WTC11 (cell line): ENCODE data around the gene RNF115. TPM values are rescaled to one million over a fixed set of nuclear protein-coding genes. Genes with fewer than 3 reads are reported as not detected.

Experiments used
- ATAC-seq: fragments of 200-7000 bp; cut with Tn5 transposase; 2 replicates; pipeline ENCODE4 v1.10.0; 2021; ENCODE audit warnings: mild to moderate bottlenecking, moderate library complexity
- CTCF ChIA-PET: fragments of 300-600 bp; sonication (Branson Sonifier 250); formaldehyde crosslinking; loops from one replicate; lab custom pipeline; 2021; ENCODE audit warnings: antibody characterized with exemption; lab: Charles Lee
- POLR2A ChIA-PET: fragments of 350-600 bp; sonication (Branson Sonifier 250); formaldehyde crosslinking; loops from one replicate; lab custom pipeline; 2021; ENCODE audit warnings: antibody characterized with exemption; lab: Charles Lee
- DNase-seq: peaks from one replicate; pipeline ENCODE4 v3.0.0; 2021; ENCODE audit warnings: low spot score
- H3K27ac Mint-ChIP-seq: 2 replicates; pipeline ENCODE4 v1.8.0; 2021; ENCODE audit warnings: mixed read lengths
- H3K27me3 Mint-ChIP-seq: 2 replicates; pipeline ENCODE4 v1.8.0; 2021; ENCODE audit warnings: low read depth, mild to moderate bottlenecking, moderate library complexity, mixed read lengths
- H3K36me3 Mint-ChIP-seq: 2 replicates; pipeline ENCODE4 v1.8.0; 2021; ENCODE audit warnings: mixed read lengths
- H3K4me1 Mint-ChIP-seq: 2 replicates; pipeline ENCODE4 v1.8.0; 2022; ENCODE audit warnings: mixed read lengths
- H3K4me3 Mint-ChIP-seq: 2 replicates; pipeline ENCODE4 v1.8.0; 2021; ENCODE audit warnings: mild to moderate bottlenecking, moderate library complexity, mixed read lengths
- H3K9me3 Mint-ChIP-seq: 2 replicates; pipeline ENCODE4 v1.8.0; 2021; ENCODE audit warnings: mixed read lengths
- CBFB ChIP-seq: sonication (generic); formaldehyde crosslinking; IDR thresholded peaks from 2 replicates; pipeline ENCODE4 v1.8.1; 2022; ENCODE audit warnings: mild to moderate bottlenecking, low read depth, missing genetic modification reagents
- ELF4 ChIP-seq: sonication (generic); formaldehyde crosslinking; IDR thresholded peaks from 2 replicates; pipeline ENCODE4 v1.8.1; 2022; ENCODE audit warnings: low read depth, mild to moderate bottlenecking, moderate library complexity, missing genetic modification reagents
- ETV6 ChIP-seq: sonication (generic); formaldehyde crosslinking; IDR thresholded peaks from 2 replicates; pipeline ENCODE4 v1.8.1; 2022; ENCODE audit warnings: mild to moderate bottlenecking, missing genetic modification reagents
- FOXJ3 ChIP-seq: sonication (generic); formaldehyde crosslinking; IDR thresholded peaks from 2 replicates; pipeline ENCODE4 v1.9.0; 2021; ENCODE audit warnings: missing genetic modification reagents, mild to moderate bottlenecking, borderline replicate concordance
- JAZF1 ChIP-seq: fragments of 250-450 bp; sonication (Bioruptor Pico); IDR thresholded peaks from 2 replicates; pipeline ENCODE4 v1.9.0; 2021; ENCODE audit warnings: moderate library complexity, mild to moderate bottlenecking, inconsistent platforms
- JUN ChIP-seq: sonication (generic); formaldehyde crosslinking; IDR thresholded peaks from 2 replicates; pipeline ENCODE4 v1.8.0; 2023; ENCODE audit warnings: mild to moderate bottlenecking, missing genetic modification reagents
- MYBL2 ChIP-seq: sonication (generic); formaldehyde crosslinking; IDR thresholded peaks from 2 replicates; pipeline ENCODE4 v1.8.1; 2023; ENCODE audit warnings: mild to moderate bottlenecking, moderate library complexity, missing genetic modification reagents
- NFE2L1 ChIP-seq: sonication (generic); formaldehyde crosslinking; IDR thresholded peaks from 2 replicates; pipeline ENCODE4 v1.8.1; 2023; ENCODE audit warnings: missing genetic modification reagents
- NR1H2 ChIP-seq: sonication (generic); formaldehyde crosslinking; IDR thresholded peaks from 2 replicates; pipeline ENCODE4 v1.9.0; 2021; ENCODE audit warnings: mild to moderate bottlenecking, moderate library complexity, missing genetic modification reagents
- PRRX2 ChIP-seq: fragments of 250-450 bp; sonication (Bioruptor Pico); IDR thresholded peaks from 2 replicates; pipeline ENCODE4 v1.8.0; 2021; ENCODE audit warnings: mild to moderate bottlenecking
- SMAD3 ChIP-seq: sonication (generic); formaldehyde crosslinking; IDR thresholded peaks from 2 replicates; pipeline ENCODE4 v1.8.0; 2022; ENCODE audit warnings: missing genetic modification reagents, mild to moderate bottlenecking, borderline replicate concordance
- SP1 ChIP-seq: sonication (generic); formaldehyde crosslinking; conservative IDR thresholded peaks from 2 replicates; pipeline ENCODE4 v1.8.1; 2022; ENCODE audit warnings: missing genetic modification reagents
- TCF7 ChIP-seq: sonication (generic); formaldehyde crosslinking; IDR thresholded peaks from 2 replicates; pipeline ENCODE4 v1.8.0; 2022; ENCODE audit warnings: mild to moderate bottlenecking, low read depth, missing genetic modification reagents, moderate library complexity
- TEAD1 ChIP-seq: sonication (generic); formaldehyde crosslinking; IDR thresholded peaks from 2 replicates; pipeline ENCODE4 v1.8.0; 2022; ENCODE audit warnings: mild to moderate bottlenecking, missing genetic modification reagents
- TP53 ChIP-seq: sonication (generic); formaldehyde crosslinking; IDR thresholded peaks from 2 replicates; pipeline ENCODE4 v1.8.1; 2023; ENCODE audit warnings: mild to moderate bottlenecking, missing genetic modification reagents
- ZBTB21 ChIP-seq: sonication (generic); formaldehyde crosslinking; IDR thresholded peaks from 2 replicates; pipeline ENCODE4 v1.8.1; 2023; ENCODE audit warnings: mild to moderate bottlenecking, missing genetic modification reagents, borderline replicate concordance
- ZNF121 ChIP-seq: sonication (generic); formaldehyde crosslinking; IDR thresholded peaks from 2 replicates; pipeline ENCODE4 v1.8.0; 2023; ENCODE audit warnings: missing genetic modification reagents
- ZNF138 ChIP-seq: sonication (generic); formaldehyde crosslinking; conservative IDR thresholded peaks from 2 replicates; pipeline ENCODE4 v1.8.1; 2022; ENCODE audit warnings: mild to moderate bottlenecking, moderate library complexity, missing genetic modification reagents
- ZNF219 ChIP-seq: sonication (generic); formaldehyde crosslinking; IDR thresholded peaks from 2 replicates; pipeline ENCODE4 v1.8.0; 2023; ENCODE audit warnings: missing genetic modification reagents, mild to moderate bottlenecking, borderline replicate concordance
- ZNF671 ChIP-seq: fragments of 250-450 bp; sonication (Bioruptor Pico); IDR thresholded peaks from 2 replicates; pipeline ENCODE4 v1.8.0; 2021; ENCODE audit warnings: mild to moderate bottlenecking
- total RNA-seq: library from RNA; stranded (reverse); gene quantifications from 3 replicates; pipeline ENCODE4 v1.2.3, GENCODE V29; 2021
- TF ChIP-seq, protein P1 (sequence below): sonication (generic); formaldehyde crosslinking; IDR thresholded peaks from 2 replicates; pipeline ENCODE4 v1.8.0; 2022; ENCODE audit warnings: mild to moderate bottlenecking, missing genetic modification reagents
- TF ChIP-seq, protein P2 (sequence below): sonication (generic); formaldehyde crosslinking; IDR thresholded peaks from 2 replicates; pipeline ENCODE4 v1.8.0; 2023; ENCODE audit warnings: mild to moderate bottlenecking, missing genetic modification reagents
- TF ChIP-seq, protein P3 (sequence below): sonication (generic); formaldehyde crosslinking; IDR thresholded peaks from 2 replicates; pipeline ENCODE4 v1.8.0; 2022; ENCODE audit warnings: mild to moderate bottlenecking, missing genetic modification reagents
- TF ChIP-seq, protein P4 (sequence below): fragments of 250-450 bp; sonication (Bioruptor Pico); conservative IDR thresholded peaks from 2 replicates; pipeline ENCODE4 v1.9.0; 2021; ENCODE audit warnings: mild to moderate bottlenecking
- TF ChIP-seq, protein P5 (sequence below): sonication (generic); formaldehyde crosslinking; conservative IDR thresholded peaks from 2 replicates; pipeline ENCODE4 v1.8.1; 2022; ENCODE audit warnings: mild to moderate bottlenecking, missing genetic modification reagents

The RNF115 gene
- total RNA-seq, 1 experiment from 2014 or later, result 8.1 TPM

DNA sequence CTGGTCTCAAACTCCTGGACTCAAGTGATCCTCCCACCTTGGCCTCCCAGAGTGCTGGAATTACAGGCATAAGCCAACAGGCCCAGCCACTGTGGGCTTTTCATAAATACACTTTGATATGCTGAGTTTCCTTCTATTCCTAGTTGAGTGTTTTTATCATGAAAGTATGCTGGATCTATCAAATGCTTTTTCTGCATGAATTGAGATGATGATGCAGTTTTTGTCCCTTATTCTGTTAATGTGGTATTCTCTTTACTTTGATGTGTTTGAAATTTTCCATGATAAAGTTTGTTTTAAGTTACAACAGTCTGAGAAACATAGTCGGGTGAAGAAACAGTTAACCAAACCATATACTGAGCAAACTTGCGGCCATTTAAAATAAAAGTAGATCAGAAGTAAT lies 24.1 kb downstream of the RNF115 start (continued):
- TF ChIP-seq, protein P1, sequence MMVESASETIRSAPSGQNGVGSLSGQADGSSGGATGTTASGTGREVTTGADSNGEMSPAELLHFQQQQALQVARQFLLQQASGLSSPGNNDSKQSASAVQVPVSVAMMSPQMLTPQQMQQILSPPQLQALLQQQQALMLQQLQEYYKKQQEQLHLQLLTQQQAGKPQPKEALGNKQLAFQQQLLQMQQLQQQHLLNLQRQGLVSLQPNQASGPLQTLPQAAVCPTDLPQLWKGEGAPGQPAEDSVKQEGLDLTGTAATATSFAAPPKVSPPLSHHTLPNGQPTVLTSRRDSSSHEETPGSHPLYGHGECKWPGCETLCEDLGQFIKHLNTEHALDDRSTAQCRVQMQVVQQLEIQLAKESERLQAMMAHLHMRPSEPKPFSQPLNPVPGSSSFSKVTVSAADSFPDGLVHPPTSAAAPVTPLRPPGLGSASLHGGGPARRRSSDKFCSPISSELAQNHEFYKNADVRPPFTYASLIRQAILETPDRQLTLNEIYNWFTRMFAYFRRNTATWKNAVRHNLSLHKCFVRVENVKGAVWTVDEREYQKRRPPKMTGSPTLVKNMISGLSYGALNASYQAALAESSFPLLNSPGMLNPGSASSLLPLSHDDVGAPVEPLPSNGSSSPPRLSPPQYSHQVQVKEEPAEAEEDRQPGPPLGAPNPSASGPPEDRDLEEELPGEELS (CRISPR knock-in tag), result no peak
- TF ChIP-seq FOXJ3, result no peak
- no peak for TF ChIP-seq ZNF671
- TF ChIP-seq ZNF121 (CRISPR knock-in tag), result no peak
- TF ChIP-seq ZNF219, result no peak
- TF ChIP-seq NR1H2, result no peak
- no peak for TF ChIP-seq TCF7 (CRISPR knock-in tag)

DNA sequence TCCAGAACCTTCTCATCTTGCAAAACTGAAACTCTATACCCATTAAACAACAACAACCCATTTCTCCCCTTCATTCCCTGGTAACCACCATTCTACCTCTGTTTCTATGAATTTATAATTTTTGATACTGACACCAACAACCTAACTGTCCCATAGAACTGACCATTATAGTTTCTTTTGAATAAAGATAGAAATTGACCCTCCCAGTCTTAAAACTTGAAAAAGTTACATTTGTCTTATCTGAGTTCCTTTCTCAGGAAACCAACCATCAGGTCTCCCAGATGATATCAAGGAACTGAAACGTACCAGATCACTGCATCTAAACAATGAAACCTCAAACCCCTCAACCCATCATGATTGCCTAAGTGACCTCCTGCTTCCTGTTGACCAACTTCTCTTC lies 27.1 kb downstream of the RNF115 start:
- Mint-ChIP-seq H3K27ac (no peak overlapping the region), H3K36me3 (peaks cover 35% of the 10 kb centered on the region), H3K4me3 (no peak overlapping the region), H3K27me3 (no peaks in the 10 kb centered on the region; the same call in 1 of the 2 replicates), H3K9me3 (peaks cover 43% of the 10 kb centered on the region), H3K4me1 (peaks cover 6% of the 10 kb centered on the region)
- ATAC-seq (no peak), DNase-seq (no peak)
- TF ChIP-seq PRRX2 (CRISPR knock-in tag) (no peak), TEAD1 (CRISPR knock-in tag) (no peak)
- ChIA-PET POLR2A (no interaction called here), CTCF (no interaction called here)

DNA sequence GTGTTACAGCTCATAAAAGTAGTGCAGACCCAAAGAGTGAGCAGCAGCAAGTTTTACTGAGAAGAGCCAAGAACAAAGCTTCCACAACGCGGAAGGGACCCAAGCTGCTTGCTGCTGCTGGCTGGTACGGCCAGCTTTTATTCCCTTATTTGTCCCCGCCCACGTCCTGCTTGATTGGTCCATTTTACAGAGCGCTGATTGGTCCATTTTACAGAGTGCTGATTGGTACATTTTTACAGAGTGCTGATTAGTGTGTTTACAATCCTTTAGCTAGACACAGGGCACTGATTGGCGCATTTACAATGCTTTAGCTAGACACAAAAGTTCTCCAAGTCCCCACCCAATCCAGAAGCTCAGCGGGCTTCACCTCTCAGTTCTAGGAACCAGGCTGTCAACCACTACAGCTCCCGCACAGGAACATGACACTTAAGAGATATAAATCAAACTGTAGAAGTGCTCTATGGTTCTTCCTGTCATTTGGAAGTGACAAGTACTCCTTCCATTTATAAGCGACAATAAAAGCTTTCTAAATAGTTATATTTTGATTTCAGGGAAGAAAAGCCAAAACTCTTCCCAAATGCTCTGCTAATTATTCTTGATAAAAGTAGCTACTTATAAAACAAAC lies 28.5 kb downstream of the RNF115 start:
- TF ChIP-seq SP1 (CRISPR knock-in tag) (no peak), NFE2L1 (CRISPR knock-in tag) (no peak), ETV6 (CRISPR knock-in tag) (no peak), SMAD3 (CRISPR knock-in tag) (no peak), ZNF121 (CRISPR knock-in tag) (no peak), JAZF1 (no peak), CBFB (CRISPR knock-in tag) (no peak), ELF4 (CRISPR knock-in tag) (no peak), TP53 (CRISPR knock-in tag) (no peak), MYBL2 (CRISPR knock-in tag) (no peak), ZBTB21 (CRISPR knock-in tag) (no peak), JUN (CRISPR knock-in tag) (no peak), ZNF138 (CRISPR knock-in tag) (no peak)
- TF ChIP-seq, protein P2, sequence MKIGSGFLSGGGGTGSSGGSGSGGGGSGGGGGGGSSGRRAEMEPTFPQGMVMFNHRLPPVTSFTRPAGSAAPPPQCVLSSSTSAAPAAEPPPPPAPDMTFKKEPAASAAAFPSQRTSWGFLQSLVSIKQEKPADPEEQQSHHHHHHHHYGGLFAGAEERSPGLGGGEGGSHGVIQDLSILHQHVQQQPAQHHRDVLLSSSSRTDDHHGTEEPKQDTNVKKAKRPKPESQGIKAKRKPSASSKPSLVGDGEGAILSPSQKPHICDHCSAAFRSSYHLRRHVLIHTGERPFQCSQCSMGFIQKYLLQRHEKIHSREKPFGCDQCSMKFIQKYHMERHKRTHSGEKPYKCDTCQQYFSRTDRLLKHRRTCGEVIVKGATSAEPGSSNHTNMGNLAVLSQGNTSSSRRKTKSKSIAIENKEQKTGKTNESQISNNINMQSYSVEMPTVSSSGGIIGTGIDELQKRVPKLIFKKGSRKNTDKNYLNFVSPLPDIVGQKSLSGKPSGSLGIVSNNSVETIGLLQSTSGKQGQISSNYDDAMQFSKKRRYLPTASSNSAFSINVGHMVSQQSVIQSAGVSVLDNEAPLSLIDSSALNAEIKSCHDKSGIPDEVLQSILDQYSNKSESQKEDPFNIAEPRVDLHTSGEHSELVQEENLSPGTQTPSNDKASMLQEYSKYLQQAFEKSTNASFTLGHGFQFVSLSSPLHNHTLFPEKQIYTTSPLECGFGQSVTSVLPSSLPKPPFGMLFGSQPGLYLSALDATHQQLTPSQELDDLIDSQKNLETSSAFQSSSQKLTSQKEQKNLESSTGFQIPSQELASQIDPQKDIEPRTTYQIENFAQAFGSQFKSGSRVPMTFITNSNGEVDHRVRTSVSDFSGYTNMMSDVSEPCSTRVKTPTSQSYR, result no peak
- TF ChIP-seq, protein P3, sequence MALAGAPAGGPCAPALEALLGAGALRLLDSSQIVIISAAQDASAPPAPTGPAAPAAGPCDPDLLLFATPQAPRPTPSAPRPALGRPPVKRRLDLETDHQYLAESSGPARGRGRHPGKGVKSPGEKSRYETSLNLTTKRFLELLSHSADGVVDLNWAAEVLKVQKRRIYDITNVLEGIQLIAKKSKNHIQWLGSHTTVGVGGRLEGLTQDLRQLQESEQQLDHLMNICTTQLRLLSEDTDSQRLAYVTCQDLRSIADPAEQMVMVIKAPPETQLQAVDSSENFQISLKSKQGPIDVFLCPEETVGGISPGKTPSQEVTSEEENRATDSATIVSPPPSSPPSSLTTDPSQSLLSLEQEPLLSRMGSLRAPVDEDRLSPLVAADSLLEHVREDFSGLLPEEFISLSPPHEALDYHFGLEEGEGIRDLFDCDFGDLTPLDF (CRISPR knock-in tag), result no peak
- TF ChIP-seq, protein P4, sequence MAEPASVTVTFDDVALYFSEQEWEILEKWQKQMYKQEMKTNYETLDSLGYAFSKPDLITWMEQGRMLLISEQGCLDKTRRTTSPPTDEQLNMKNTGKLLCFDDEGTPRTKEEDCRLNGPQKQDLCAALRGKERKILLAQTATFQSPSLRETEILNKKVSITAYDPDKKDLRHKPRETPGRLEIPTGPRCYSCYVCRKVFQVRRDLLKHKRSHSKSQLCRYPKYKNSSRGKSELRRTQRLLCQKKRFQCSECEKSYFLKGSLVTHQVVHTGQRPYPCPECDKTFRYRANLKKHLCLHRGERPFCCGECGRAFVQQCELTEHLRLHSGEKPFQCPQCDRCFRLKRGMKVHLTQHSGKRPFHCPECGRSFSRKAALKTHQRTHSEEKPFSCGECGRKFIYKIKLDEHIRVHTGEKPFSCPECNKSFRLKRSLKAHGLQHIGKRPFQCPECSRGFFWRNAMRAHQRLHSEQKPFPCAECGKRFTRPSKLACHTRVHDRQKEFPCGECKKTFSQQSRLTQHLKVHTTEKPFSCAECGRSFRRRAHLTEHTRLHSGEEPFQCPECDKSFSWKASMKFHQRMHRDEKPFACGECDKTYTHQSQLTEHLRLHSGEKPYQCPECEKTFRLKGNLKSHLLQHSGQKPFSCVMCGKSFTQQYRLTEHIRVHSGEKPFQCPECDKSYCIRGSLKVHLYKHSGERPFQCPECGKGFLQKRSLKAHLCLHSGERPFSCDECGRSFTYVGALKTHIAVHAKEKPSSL, result no peak
- TF ChIP-seq, protein P5, sequence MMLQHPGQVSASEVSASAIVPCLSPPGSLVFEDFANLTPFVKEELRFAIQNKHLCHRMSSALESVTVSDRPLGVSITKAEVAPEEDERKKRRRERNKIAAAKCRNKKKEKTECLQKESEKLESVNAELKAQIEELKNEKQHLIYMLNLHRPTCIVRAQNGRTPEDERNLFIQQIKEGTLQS (CRISPR knock-in tag), result no peak
- Mint-ChIP-seq H3K4me3 (no peak overlapping the region), H3K36me3 (peaks cover 35% of the 10 kb centered on the region), H3K4me1 (peaks cover 4% of the 10 kb centered on the region), H3K9me3 (peaks cover 43% of the 10 kb centered on the region), H3K27ac (no peak overlapping the region), H3K27me3 (no peaks in the 10 kb centered on the region; the same call in 1 of the 2 replicates)
- ChIA-PET POLR2A (interaction anchor here (0.6 kb wide), 1 partner anchor 14 kb away, joined by 3 read pairs; no protein-coding TSS in a partner anchor), CTCF (interaction anchor here (0.9 kb wide), 1 partner anchor 50 kb away, joined by 4 read pairs; the partner anchor contains the start of gene NUDT17)
- DNase-seq (no peak), ATAC-seq (no peak)
